Thyroid gland (tissue), 4 donors: ENCODE data around the gene PACS1.

Experiments used
- CTCF ChIP-seq, 6 experiments: fragments of 200-600 bp in 3 of 6; fragments of 450-650 bp in 3 of 6; sonication (generic) in 3 of 6; IDR thresholded peaks; one replicate each; pipeline ENCODE4 v1.5.1; 2016 to 2019; ENCODE audit warnings: antibody characterized with exemption in 6 of 6, mild to moderate bottlenecking in 2 of 6, inconsistent platforms in 1 of 6, moderate library complexity in 1 of 6
- POLR2A ChIP-seq, 2 donors: fragments of 450-650 bp; IDR thresholded peaks; one replicate each; pipeline ENCODE4 v1.6.1; 2017; ENCODE audit warnings: antibody characterized with exemption in 2 of 2, mild to moderate bottlenecking in 2 of 2, moderate library complexity in 1 of 2

GRCh38 chr11:66293777-66294625 lies 223.9 kb downstream of the PACS1 start:
- TF ChIP-seq CTCF (IDR thresholded peaks at IDR 0.05) = no peak
- TF ChIP-seq POLR2A (IDR thresholded peaks at IDR 0.05) = no peak
